Esophagus (tissue), 2 donors: ENCODE results near the gene AMBN. TPM values are rescaled to one million over a fixed set of nuclear protein-coding genes. Genes with fewer than 3 reads are reported as not detected.
A peak's percentile ranks its signal among the peaks of the same experiment; 100 is the strongest.

Experiments used
- H3K27ac ChIP-seq, 2 donors: one replicate each; pipeline ENCODE4 v1.5.1; 2013; ENCODE audit warnings: low read depth in 2 of 2, mild to moderate bottlenecking in 2 of 2, inconsistent platforms in 1 of 2, low read length in 1 of 2, moderate library complexity in 1 of 2
- H3K27me3 ChIP-seq, 2 donors: one replicate each; pipeline ENCODE4 v1.6.1; 2013; ENCODE audit warnings: low read length in 2 of 2, control low read depth in 1 of 2, mild to moderate bottlenecking in 1 of 2; ENCODE audit not compliant: insufficient read depth in 2 of 2, control insufficient read depth in 1 of 2
- H3K36me3 ChIP-seq, 2 donors: one replicate each; pipeline ENCODE4 v1.6.1; 2013; ENCODE audit warnings: low read length in 1 of 2; ENCODE audit not compliant: control insufficient read depth in 2 of 2, insufficient read depth in 2 of 2
- H3K4me1 ChIP-seq, 2 donors: one replicate each; pipeline ENCODE4 v1.6.1; 2013; ENCODE audit warnings: low read length in 1 of 2; ENCODE audit not compliant: control insufficient read depth in 2 of 2, insufficient read depth in 2 of 2
- H3K4me3 ChIP-seq, 2 donors: one replicate each; pipeline ENCODE4 v1.5.1; 2013; ENCODE audit warnings: low read length in 2 of 2, mild to moderate bottlenecking in 2 of 2, low read depth in 1 of 2, moderate library complexity in 1 of 2
- H3K9me3 ChIP-seq, 2 donors: one replicate each; pipeline ENCODE4 v1.6.1; 2013; ENCODE audit warnings: mild to moderate bottlenecking in 2 of 2, low read depth in 1 of 2, low read length in 1 of 2, moderate library complexity in 1 of 2; ENCODE audit not compliant: control insufficient read depth in 2 of 2, insufficient read depth in 1 of 2
- WGBS, 2 donors: extraction: QIAGEN DNeasy Blood & Tissue Kit; methylation state at CpG; one replicate each; pipeline ENCODE4 v1.1.7; 2013; 5-methylcytosine and 5-hydroxymethylcytosine counted together
- polyA plus RNA-seq, 2 donors: library from polyadenylated mRNA; stranded (reverse); fragments of 200-250 nt; gene quantifications; one replicate each; pipeline ENCODE4 v1.2.3, GENCODE V29; 2013
- donor health status: healthy with polysubstance abuse.
- donor health status: Bipolar disorder and iron deficiency.

Gene AMBN
- polyA plus RNA-seq, 2 donors: not detected

- WGBS, 2 donors: 55 to 65% methylated on average over 6 of the region's 6 CpGs
- Histone ChIP-seq H3K36me3 (no peaks in the 10 kb centered on the region), H3K27ac (no peak overlapping the region), H3K9me3 (no peaks in the 10 kb centered on the region), H3K27me3 (peaks cover 0 to 2% of the 10 kb centered on the region in 2 donors), H3K4me3 (no peak overlapping the region), H3K4me1 (no peaks in the 10 kb centered on the region)
Measured at GRCh38 chr4:70577220-70577927, 14.7 kb upstream of the AMBN start.

DNA sequence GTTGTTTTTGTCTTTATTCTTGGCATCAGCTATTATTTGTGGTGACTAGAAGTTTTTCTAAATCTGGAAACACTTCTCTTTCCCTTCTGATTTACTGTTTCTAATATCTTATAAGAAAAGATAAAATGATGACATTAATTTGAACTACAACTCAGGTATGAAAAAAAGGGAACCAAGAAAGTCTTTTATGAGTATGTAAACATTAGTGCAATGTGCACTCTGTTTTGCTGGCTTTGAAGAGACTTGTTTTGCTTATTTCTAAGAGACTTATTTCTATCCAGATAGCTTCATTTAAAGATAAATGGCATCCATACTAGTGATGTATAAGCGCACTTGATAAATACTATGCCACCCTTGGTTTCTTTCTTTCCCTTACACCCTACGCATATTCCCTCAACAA is 10.1 kb upstream of the AMBN start:
- Histone ChIP-seq H3K27ac (no peak overlapping the region), H3K4me1 (no peaks in the 10 kb centered on the region)
- WGBS, 2 donors: 84 to 97% methylated on average over 2 of the region's 2 CpGs

GRCh38 chr4:70583952-70584834 is 7.9 kb upstream of the AMBN start:
- no peaks in the 10 kb centered on the region for H3K4me1 ChIP-seq
- H3K36me3 ChIP-seq: no peaks in the 10 kb centered on the region
- WGBS, 2 donors: 43 to 47% methylated on average over 9 of the region's 9 CpGs
- H3K9me3 ChIP-seq: no peaks in the 10 kb centered on the region
- no peak overlapping the region for H3K4me3 ChIP-seq
- peak overlapping the region in 1 of 2 donors; percentile 1 for H3K27ac ChIP-seq
- H3K27me3 ChIP-seq: no peaks in the 10 kb centered on the region

More for the DNA sequence above, 10.1 kb upstream of the AMBN start:
- no peaks in the 10 kb centered on the region for H3K36me3 ChIP-seq
- no peaks in the 10 kb centered on the region for H3K9me3 ChIP-seq
- no peak overlapping the region for H3K4me3 ChIP-seq
- H3K27me3 ChIP-seq: peaks cover 0 to 2% of the 10 kb centered on the region in 2 donors

DNA sequence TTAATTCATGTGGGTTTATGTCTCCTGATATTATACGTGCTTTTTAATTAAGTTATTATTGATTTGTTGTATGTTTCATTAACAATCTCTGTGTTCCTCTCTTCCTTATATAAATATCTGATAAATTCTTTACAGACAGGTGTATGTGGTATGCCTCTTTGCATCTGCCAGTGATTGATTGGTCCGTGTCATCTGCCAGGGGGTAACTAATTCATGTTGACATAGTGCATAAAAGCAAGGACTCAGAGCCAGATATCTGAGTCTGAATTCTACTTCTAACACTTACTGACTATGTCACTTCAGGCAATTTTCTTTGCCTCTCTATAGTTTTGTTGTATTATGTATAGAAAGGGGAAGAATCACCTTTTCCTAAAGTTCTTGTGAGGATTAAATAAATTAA is 5.2 kb upstream of the AMBN start:
- Histone ChIP-seq H3K4me3 (no peak overlapping the region), H3K4me1 (no peaks in the 10 kb centered on the region), H3K36me3 (no peaks in the 10 kb centered on the region), H3K27me3 (no peaks in the 10 kb centered on the region), H3K9me3 (no peaks in the 10 kb centered on the region), H3K27ac (no peak overlapping the region)
- WGBS, 2 donors: 54 to 55% methylated on average over 2 of the region's 2 CpGs

GRCh38 chr4:70589785-70590184 is 2.3 kb upstream of the AMBN start:
- Histone ChIP-seq H3K36me3 (no peaks in the 10 kb centered on the region), H3K27me3 (no peaks in the 10 kb centered on the region), H3K4me3 (no peak overlapping the region), H3K9me3 (no peaks in the 10 kb centered on the region), H3K27ac (no peak overlapping the region), H3K4me1 (no peaks in the 10 kb centered on the region)

DNA sequence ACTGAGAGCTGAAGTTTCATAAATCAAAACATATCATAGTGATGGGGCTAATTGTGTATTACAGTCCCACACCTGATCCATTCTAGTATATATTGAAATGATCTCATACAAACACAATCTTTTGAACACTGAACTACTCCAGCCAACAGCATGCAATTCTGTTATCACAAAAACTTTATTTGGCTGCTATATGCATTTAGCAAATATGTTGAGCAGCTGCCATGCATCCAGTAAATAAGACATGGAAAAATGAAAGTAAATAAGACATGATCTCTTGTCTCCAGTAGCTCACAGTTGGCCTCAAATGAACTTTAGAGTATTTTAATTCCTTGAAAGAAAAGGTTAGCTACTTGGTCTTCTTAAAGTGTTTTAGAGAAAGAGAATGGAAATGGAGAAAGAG is 2.1 kb downstream of the AMBN start:
- H3K9me3 ChIP-seq: no peaks in the 10 kb centered on the region
- no peaks in the 10 kb centered on the region for H3K36me3 ChIP-seq
- no peaks in the 10 kb centered on the region for H3K27me3 ChIP-seq
- no peak overlapping the region for H3K27ac ChIP-seq
- H3K4me1 ChIP-seq: no peaks in the 10 kb centered on the region
- no peak overlapping the region for H3K4me3 ChIP-seq

DNA sequence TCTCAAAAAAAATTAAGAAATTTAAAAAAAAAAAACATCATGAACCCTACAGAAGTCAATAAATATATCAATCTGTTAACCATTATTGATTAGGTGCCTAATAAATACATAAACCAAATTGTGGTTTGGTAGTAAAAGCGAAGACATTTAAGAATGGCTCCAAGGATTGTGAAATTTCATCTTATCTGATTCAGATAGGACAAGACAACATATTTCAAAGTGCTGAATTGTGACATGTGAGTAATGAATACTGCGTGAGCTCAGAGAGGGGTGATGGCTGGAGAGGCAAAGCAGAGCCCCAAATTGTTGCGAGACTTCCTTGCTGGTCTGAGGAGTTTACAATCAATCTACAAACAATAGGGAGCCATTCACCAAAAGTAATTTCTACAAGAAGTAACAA is 8.2 kb downstream of the AMBN start:
- Histone ChIP-seq H3K36me3 (no peaks in the 10 kb centered on the region), H3K4me1 (no peaks in the 10 kb centered on the region), H3K27me3 (no peaks in the 10 kb centered on the region), H3K9me3 (no peaks in the 10 kb centered on the region), H3K27ac (no peak overlapping the region), H3K4me3 (no peak overlapping the region)
- 79 to 87% methylated on average over 3 of the region's 3 CpGs for WGBS, 2 donors

DNA sequence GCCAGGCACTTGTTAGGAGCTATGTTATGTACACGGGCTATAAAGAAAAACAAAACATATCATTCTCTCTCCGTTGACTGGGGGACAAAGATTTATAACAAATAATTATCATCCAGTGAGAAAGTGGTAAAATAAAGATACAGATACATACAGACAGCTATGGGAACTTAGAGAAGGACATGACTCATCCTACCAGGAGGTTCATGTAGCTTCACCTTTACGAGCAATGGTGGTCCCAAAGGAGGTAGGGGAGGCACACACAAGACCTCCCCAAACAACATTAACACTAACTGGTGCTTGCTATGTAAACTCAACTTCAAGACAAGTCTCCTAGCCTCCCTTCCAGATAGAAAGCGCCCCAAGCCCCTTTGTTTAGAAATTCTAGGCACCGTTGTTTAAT is 8.9 kb downstream of the AMBN start:
- Histone ChIP-seq H3K27ac (no peak overlapping the region), H3K27me3 (no peaks in the 10 kb centered on the region), H3K4me1 (no peaks in the 10 kb centered on the region), H3K36me3 (no peaks in the 10 kb centered on the region), H3K4me3 (no peak overlapping the region), H3K9me3 (no peaks in the 10 kb centered on the region)
- 75 to 76% methylated on average over 5 of the region's 5 CpGs for WGBS, 2 donors

DNA sequence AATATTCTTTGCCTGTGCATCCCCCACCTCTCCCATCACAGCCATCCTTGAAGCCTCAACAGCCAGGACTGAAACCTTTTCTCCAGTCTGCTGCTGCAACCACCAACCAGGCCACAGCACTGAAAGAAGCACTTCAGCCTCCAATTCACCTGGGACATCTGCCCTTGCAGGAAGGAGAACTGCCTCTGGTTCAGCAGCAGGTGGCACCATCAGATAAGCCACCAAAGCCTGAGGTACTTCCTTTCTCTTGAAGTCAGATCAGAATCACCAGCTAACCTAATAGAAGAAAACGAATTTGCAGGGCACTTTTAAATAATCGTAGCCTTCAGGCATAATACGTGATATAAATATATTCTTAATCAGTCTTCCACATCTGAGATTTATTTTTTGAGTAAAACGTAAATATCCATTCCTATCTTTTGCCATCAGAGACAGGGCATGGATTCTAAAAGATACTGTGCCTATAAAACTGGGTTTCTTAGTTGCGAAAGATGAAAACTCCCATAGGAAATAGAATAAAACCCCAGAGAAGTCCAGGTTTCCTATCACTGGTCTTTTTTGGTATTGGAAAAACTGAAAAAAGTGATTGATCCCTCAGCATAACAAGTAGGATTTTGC is 9.5 kb downstream of the AMBN start:
- no peaks in the 10 kb centered on the region for H3K27me3 ChIP-seq
- no peaks in the 10 kb centered on the region for H3K9me3 ChIP-seq
- no peaks in the 10 kb centered on the region for H3K36me3 ChIP-seq
- 33 to 48% methylated on average over 5 of the region's 5 CpGs for WGBS, 2 donors
- H3K4me3 ChIP-seq: no peak overlapping the region
- no peaks in the 10 kb centered on the region for H3K4me1 ChIP-seq
- H3K27ac ChIP-seq: no peak overlapping the region
